Fibroblast of villous mesenchyme (primary cell): ENCODE results near the gene ASCC3. TPM values are rescaled to one million over a fixed set of nuclear protein-coding genes. Genes with fewer than 3 reads are reported as not detected.

ENCODE experiments used
- DNase-seq: peaks from one replicate; pipeline ENCODE4 v3.0.0-alpha.2; 2010; ENCODE audit warnings: low read depth
- H3K4me3 ChIP-seq: 2 replicates; pipeline ENCODE4 v1.5.1; 2011; ENCODE audit warnings: low read depth, mild to moderate bottlenecking, low read length
- total RNA-seq: library from RNA; depleted of rRNA; stranded (reverse); fragments of >200 nt; gene quantifications from 2 replicates; pipeline ENCODE4 v1.2.3, GENCODE V29; 2012
- TF ChIP-seq, protein P1 (sequence below): IDR thresholded peaks from 2 replicates; pipeline ENCODE4 v1.5.1; 2012; ENCODE audit warnings: low read depth, mild to moderate bottlenecking, low read length; ENCODE audit not compliant: insufficient read depth

Gene ASCC3
- total RNA-seq, 1 donor, result 165 TPM

DNA sequence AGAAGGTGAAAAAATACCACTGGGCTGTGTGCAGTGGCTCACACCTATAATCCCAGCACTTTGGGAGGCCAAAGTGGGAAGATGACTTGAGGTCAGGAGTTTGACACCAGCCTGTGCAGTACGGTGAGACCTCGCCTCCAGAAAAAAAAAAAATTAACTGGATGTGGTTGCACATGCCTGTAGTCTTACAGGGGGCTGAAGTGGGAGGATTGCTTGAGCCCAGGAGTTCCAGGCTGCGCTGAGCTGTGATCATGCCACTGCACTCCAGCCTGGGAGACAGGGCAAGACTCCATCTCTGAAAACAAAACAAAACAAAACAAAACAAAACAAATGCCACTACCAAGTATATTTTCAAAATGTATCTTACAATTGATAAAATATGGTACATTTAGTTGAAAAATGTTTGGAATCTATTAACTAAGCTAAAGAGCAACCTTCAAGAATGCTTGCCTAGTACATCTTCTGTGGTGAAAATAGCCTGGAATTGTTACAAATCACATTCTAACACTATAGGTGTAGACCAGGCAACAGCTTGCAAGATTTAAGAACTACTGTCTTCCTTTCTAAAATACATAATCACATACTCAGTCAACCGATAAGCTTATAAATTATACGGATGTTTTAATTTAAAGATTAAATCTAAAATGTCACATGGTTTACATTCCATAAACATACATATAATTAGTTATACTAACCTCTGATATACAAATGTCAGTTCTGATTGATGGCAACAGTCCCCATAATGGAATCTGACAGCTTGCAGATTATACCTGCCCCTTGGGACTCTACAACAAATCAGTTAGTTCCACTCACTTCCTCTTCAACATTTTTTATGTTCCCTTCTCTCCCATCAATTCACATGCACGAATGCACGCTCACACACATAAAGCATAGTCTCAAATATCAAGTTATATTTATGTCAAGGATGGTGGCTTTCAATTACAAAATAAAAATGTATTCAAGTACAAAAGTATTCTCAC lies 150.8 kb downstream of the ASCC3 start:
- no peak overlapping the region for H3K4me3 ChIP-seq
- TF ChIP-seq, protein P1, sequence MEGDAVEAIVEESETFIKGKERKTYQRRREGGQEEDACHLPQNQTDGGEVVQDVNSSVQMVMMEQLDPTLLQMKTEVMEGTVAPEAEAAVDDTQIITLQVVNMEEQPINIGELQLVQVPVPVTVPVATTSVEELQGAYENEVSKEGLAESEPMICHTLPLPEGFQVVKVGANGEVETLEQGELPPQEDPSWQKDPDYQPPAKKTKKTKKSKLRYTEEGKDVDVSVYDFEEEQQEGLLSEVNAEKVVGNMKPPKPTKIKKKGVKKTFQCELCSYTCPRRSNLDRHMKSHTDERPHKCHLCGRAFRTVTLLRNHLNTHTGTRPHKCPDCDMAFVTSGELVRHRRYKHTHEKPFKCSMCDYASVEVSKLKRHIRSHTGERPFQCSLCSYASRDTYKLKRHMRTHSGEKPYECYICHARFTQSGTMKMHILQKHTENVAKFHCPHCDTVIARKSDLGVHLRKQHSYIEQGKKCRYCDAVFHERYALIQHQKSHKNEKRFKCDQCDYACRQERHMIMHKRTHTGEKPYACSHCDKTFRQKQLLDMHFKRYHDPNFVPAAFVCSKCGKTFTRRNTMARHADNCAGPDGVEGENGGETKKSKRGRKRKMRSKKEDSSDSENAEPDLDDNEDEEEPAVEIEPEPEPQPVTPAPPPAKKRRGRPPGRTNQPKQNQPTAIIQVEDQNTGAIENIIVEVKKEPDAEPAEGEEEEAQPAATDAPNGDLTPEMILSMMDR, result no peak
- no peak for DNase-seq

- H3K4me3 ChIP-seq, result no peak overlapping the region
- peak; percentile 45 for DNase-seq
- TF ChIP-seq, protein P1, result no peak
These were observed 154.5 kb downstream of the ASCC3 start for GRCh38 chr6:100726666-100727065.

DNA sequence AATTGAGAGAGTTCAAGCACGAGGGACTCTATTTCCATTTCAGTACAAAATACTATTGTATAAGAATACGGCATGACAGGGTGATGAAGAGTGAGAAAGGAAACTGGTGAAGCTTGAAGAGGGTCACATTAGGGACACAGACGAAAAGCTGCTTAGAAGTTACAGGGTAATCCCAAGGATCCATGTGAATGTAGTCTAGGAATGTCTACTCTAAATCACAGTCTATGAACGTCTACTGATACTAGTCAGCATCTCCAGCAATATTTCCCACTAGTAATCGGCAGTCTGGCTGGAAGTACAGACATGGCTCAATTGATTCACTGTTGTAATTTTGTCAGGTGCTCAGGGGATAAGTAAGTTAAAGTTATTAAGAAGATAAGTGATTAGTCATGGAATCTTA lies 156.4 kb downstream of the ASCC3 start:
- TF ChIP-seq, protein P1, result no peak
- peak; percentile 27 for DNase-seq
- H3K4me3 ChIP-seq, result no peak overlapping the region

- DNase-seq, result peak; percentile 25
- TF ChIP-seq, protein P1, result no peak
- no peak overlapping the region for H3K4me3 ChIP-seq
These were observed 156.9 kb downstream of the ASCC3 start for GRCh38 chr6:100724222-100724621.

GRCh38 chr6:100721256-100721655 lies 159.9 kb downstream of the ASCC3 start:
- H3K4me3 ChIP-seq, result no peak overlapping the region
- DNase-seq, result peak; percentile 47
- TF ChIP-seq, protein P1, result no peak

GRCh38 chr6:100719883-100720682 lies 161.0 kb downstream of the ASCC3 start:
- peak; percentile 48 for DNase-seq
- H3K4me3 ChIP-seq, result no peak overlapping the region
- TF ChIP-seq, protein P1, result peak; percentile 48
